HepG2 (cell line): Measurements from ENCODE around the gene CEP19. TPM values are rescaled to one million over a fixed set of nuclear protein-coding genes. Genes with fewer than 3 reads are reported as not detected.

Experiments
- AGO1 ChIP-seq: fragments of 200-400 bp; formaldehyde crosslinking; IDR thresholded peaks from 2 replicates; pipeline ENCODE4 v1.6.1; 2017; ENCODE audit warnings: mild to moderate bottlenecking, low read depth, low read length, moderate library complexity; ENCODE audit not compliant: poor library complexity, severe bottlenecking
- ATF3 ChIP-seq: sonication (generic); formaldehyde crosslinking; IDR thresholded peaks from 2 replicates; pipeline ENCODE4 v1.4.0; 2020; ENCODE audit warnings: missing genetic modification reagents
- ATM ChIP-seq: fragments of 450-650 bp; IDR thresholded peaks from 2 replicates; pipeline ENCODE4 v1.7.1; 2017; ENCODE audit warnings: mild to moderate bottlenecking, borderline replicate concordance
- BATF2 ChIP-seq: sonication (generic); formaldehyde crosslinking; IDR thresholded peaks from 2 replicates; pipeline ENCODE4 v1.8.0; 2022; ENCODE audit warnings: mild to moderate bottlenecking, missing genetic modification reagents, moderate library complexity
- ELF1 ChIP-seq: sonication (generic); formaldehyde crosslinking; IDR thresholded peaks from 2 replicates; pipeline ENCODE4 v1.4.0; 2020; ENCODE audit warnings: missing genetic modification reagents
- HNF1A ChIP-seq, 2 experiments: sonication (generic) in 1 of 2; formaldehyde crosslinking in 1 of 2; IDR thresholded peaks; 2 replicates each; pipeline versions ENCODE4 v1.4.0 to v1.6.1; 2016 to 2020; ENCODE audit warnings: borderline replicate concordance in 1 of 2, low read depth in 1 of 2, mild to moderate bottlenecking in 1 of 2, missing genetic modification reagents in 1 of 2
- IRF9 ChIP-seq: sonication (generic); formaldehyde crosslinking; IDR thresholded peaks from 2 replicates; pipeline ENCODE4 v1.8.0; 2022; ENCODE audit warnings: missing genetic modification reagents, mild to moderate bottlenecking, borderline replicate concordance
- KLF9 ChIP-seq: IDR thresholded peaks from 2 replicates; pipeline ENCODE4 v1.6.1; 2016; ENCODE audit warnings: low read depth
- MAFG ChIP-seq: sonication (generic); formaldehyde crosslinking; IDR thresholded peaks from 2 replicates; pipeline ENCODE4 v1.5.1; 2020; ENCODE audit warnings: mild to moderate bottlenecking, missing genetic modification reagents
- PREB ChIP-seq: sonication (generic); formaldehyde crosslinking; IDR thresholded peaks from 2 replicates; pipeline ENCODE4 v1.4.0; 2020; ENCODE audit warnings: missing genetic modification reagents
- REXO4 ChIP-seq: sonication (generic); formaldehyde crosslinking; IDR thresholded peaks from 2 replicates; pipeline ENCODE4 v1.8.0; 2022; ENCODE audit warnings: missing genetic modification reagents, mild to moderate bottlenecking, borderline replicate concordance
- SMAD9 ChIP-seq: sonication (generic); formaldehyde crosslinking; IDR thresholded peaks from 2 replicates; pipeline ENCODE4 v1.5.1; 2020; ENCODE audit warnings: mild to moderate bottlenecking, missing genetic modification reagents
- SRSF4 ChIP-seq: fragments of 200-400 bp; formaldehyde crosslinking; IDR thresholded peaks from one replicate; pipeline ENCODE4 v1.6.1; 2018; ENCODE audit warnings: mild to moderate bottlenecking, low read depth, low read length, moderate library complexity; ENCODE audit not compliant: poor library complexity, severe bottlenecking
- TAF15 ChIP-seq: fragments of 200-400 bp; formaldehyde crosslinking; IDR thresholded peaks from one replicate; pipeline ENCODE4 v1.6.1; 2018; ENCODE audit warnings: mild to moderate bottlenecking, low read depth, low read length; ENCODE audit not compliant: poor library complexity, severe bottlenecking
- TCF12 ChIP-seq, 2 experiments: fragments of 450-650 bp in 1 of 2; sonication (generic) in 1 of 2; formaldehyde crosslinking in 1 of 2; IDR thresholded peaks; 2 replicates each; pipeline versions ENCODE4 v1.6.1 to v1.8.0; 2017 to 2022; ENCODE audit warnings: antibody characterized with exemption in 1 of 2, mild to moderate bottlenecking in 1 of 2, missing genetic modification reagents in 1 of 2, moderate library complexity in 1 of 2
- TSC22D2 ChIP-seq: sonication (generic); formaldehyde crosslinking; IDR thresholded peaks from 2 replicates; pipeline ENCODE4 v1.5.1; 2020; ENCODE audit warnings: missing genetic modification reagents, mild to moderate bottlenecking, borderline replicate concordance
- ZFP82 ChIP-seq: sonication (generic); formaldehyde crosslinking; IDR thresholded peaks from 2 replicates; pipeline ENCODE4 v1.5.1; 2020; ENCODE audit warnings: mild to moderate bottlenecking, missing genetic modification reagents, borderline replicate concordance
- ZNF17 ChIP-seq: sonication (generic); formaldehyde crosslinking; IDR thresholded peaks from 2 replicates; pipeline ENCODE4 v1.5.0; 2020; ENCODE audit warnings: mild to moderate bottlenecking, missing genetic modification reagents
- ZNF296 ChIP-seq: sonication (generic); formaldehyde crosslinking; conservative IDR thresholded peaks from 2 replicates; pipeline ENCODE4 v1.5.0; 2020; ENCODE audit warnings: mild to moderate bottlenecking, missing genetic modification reagents
- ZNF33B ChIP-seq: sonication (generic); formaldehyde crosslinking; IDR thresholded peaks from 2 replicates; pipeline ENCODE4 v1.5.1; 2020; ENCODE audit warnings: mild to moderate bottlenecking, missing genetic modification reagents
- ZNF746 ChIP-seq: sonication (generic); formaldehyde crosslinking; IDR thresholded peaks from 2 replicates; pipeline ENCODE4 v1.8.0; 2022; ENCODE audit warnings: mild to moderate bottlenecking, missing genetic modification reagents
- polyA plus RNA-seq, 8 experiments: library from polyadenylated mRNA; depleted of rRNA in 3 of 8; stranded (reverse) in 7 of 8; unstranded in 1 of 8; fragments of >200 nt; fragmentation: Illumina TruSeq in 4 of 8; extraction: Trizol in 4 of 8; gene quantifications; 2 replicates each; pipeline versions ENCODE4 v1.2.1 to v1.2.3, GENCODE V29; 2011 to 2016; ENCODE audit warnings: low read depth in 4 of 8, missing spikeins in 1 of 8, mixed read lengths in 1 of 8; ENCODE audit not compliant: insufficient read depth in 1 of 8
- total RNA-seq, 5 experiments: library from RNA; depleted of rRNA; stranded (reverse); fragments of >200 nt; fragmentation: Illumina TruSeq; extraction: Trizol; gene quantifications; 2 replicates each; pipeline ENCODE4 v1.2.3, GENCODE V29; 2016; ENCODE audit warnings: low read depth in 1 of 5

Gene CEP19
- total and polyA plus RNA-seq, 2 of the 13 experiments (the other 11 are each of a cell fraction or from before 2014, with no cell fraction given) = 0.48 to 1.2 TPM

GRCh38 chr3:196711838-196712513 is at the start of gene CEP19, which contains the start of gene PIGX (continued):
- TF ChIP-seq SRSF4 (no peak), KLF9 (CRISPR knock-in tag) (no peak), AGO1 (no peak), PREB (CRISPR knock-in tag) (no peak), ZNF296 (no peak), BATF2 (CRISPR knock-in tag) (no peak), REXO4 (no peak), ZFP82 (no peak; the same call in 1 of the 2 replicates), ATM (no peak), HNF1A (IDR thresholded peaks at IDR 0.05; ENCODE audit: low read depth) (no peak), HNF1A (CRISPR knock-in tag; IDR thresholded peaks at IDR 0.05; ENCODE audit: borderline replicate concordance) (no peak), ELF1 (CRISPR knock-in tag) (peak; percentile 40; the same call in 1 of the 2 replicates), TAF15 (no peak), ZNF17 (CRISPR knock-in tag) (no peak), IRF9 (CRISPR knock-in tag) (no peak), TSC22D2 (CRISPR knock-in tag) (0 out of 2 replicates have a peak, but pooled peaks have one; percentile 27), SMAD9 (CRISPR knock-in tag) (no peak), ZNF746 (0 out of 2 replicates have a peak, but pooled peaks have one; percentile 49), ATF3 (CRISPR knock-in tag) (0 out of 2 replicates have a peak, but pooled peaks have one; percentile 7), MAFG (no peak), TCF12 (IDR thresholded peaks at IDR 0.05) (no peak), TCF12 (CRISPR knock-in tag; IDR thresholded peaks at IDR 0.05) (no peak), ZNF33B (CRISPR knock-in tag) (no peak)
